ENCODE results near the gene YPEL1.

The YPEL1 gene

DNA sequence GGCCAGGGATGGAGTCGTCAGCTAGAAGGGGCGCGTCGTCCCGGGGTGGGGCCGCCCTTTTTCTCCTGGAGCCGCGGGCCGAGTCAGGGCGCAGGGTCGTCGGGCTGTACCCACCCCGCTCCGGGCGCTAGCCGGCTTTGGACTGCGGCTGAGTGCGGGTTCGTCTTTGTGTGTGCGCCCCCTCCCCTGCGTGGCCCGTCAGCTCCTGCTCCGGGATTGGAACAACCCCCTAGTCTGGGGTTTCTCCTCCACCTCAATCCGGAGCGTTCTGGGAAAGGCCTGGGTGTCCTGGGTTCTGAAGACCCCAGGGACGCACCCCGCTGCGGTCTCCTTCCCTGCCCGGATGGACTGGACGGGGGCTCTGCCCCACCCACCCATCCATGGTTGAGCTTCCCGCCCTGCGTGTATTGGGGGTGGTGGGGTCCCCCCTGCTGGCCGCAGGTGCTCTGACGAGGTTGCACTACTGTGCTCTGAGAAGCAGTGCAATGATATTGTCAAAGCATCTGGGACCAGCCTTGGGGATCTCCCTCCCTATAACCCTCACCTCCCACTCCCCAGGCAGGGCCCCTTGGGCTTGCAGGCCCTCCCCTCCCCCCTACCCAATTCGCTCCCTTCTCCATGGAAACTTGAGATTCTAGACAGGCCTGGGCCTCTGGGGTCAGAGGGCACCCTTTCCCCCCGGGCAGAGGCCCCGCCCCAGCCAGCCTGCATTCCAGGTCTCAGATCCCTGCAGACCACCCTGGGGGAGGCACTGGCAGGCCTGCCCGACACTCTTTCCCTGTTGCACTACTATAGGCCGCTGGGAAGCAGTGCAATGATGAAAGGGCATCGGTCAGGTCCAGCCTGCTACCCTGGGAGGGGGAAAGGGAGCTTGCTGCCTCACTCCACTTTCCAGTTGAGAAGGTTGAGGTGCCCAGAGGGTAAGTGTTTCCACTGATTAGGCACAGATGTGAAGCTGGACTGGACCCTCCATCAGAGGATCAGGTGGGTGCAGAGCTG, 82.7 kb downstream of the YPEL1 start:
- DNase-seq, result no peak

GRCh38 chr22:21652010-21652546, 83.5 kb downstream of the YPEL1 start:
- DNase-seq, result peak; percentile 96

GRCh38 chr22:21651521-21652009, 84.0 kb downstream of the YPEL1 start:
- no peak for DNase-seq

DNA sequence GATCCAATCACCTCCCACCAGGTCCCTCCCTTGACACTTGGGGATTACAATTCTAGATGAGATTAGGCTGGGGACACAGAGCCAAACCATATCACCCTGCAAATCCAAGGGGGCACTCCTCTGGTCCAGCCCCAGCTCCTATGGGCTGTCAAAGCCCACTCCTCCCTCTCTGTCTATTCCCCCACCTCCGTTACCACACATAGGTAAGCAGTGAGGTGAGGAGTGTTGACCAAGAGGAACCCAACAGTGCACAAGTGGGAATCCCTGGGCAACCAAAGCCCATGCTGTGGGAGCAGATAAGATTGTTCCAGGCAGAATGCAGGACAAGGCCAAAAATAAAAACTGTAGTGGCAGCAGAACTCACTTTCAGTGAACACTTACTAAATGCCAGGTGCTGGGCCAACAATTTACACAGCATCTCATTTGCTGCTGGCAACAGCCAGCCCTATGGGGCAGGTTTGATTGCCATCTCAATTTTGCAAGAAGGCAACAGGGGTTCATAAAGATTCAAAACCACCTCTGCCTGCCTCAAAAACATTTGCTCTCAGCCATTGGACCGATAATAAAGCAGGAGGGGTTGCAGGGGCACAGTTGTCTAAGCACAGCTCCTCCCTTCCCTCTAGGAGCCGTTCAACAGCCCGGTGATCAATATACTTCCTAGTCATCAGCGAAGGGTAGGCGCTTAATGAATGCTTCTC, 84.6 kb downstream of the YPEL1 start:
- peak; percentile 64 for DNase-seq

DNA sequence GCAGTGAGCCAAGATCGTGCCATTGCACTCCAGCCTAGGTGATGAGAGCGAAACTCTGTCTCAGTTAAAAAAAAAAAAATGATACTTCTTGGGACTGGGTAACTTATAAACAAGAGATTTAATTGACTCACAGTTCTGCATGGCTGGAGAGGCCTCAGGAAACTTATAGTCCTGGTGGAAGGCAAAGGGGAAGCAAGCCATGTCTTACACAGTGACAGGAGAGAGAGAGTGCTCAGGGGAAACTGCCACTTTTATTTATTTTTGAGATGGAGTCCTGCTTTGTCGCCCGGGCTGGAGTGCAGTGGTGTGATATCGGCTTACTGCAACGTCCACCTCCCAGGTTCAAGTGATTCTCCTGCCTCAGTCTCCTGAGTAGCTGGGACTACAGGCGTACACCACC, 85.3 kb downstream of the YPEL1 start:
- DNase-seq, result no peak

Data from hematopoietic multipotent progenitor cell treated with erythropoietin and hydrocortisone succinate and interleukin-3 and kit ligand, for 4 days (in vitro differentiated cells).